Heart left ventricle (tissue), 13 donors: ENCODE results near the gene PRSS50.

Experiments
- POLR2A ChIP-seq, 2 donors: fragments of 450-650 bp; IDR thresholded peaks; one replicate each; pipeline ENCODE4 v1.6.1; 2017; ENCODE audit warnings: antibody characterized with exemption in 2 of 2, mild to moderate bottlenecking in 2 of 2, moderate library complexity in 2 of 2
- TF ChIP-seq, protein P1 (sequence below), 12 donors: fragments of 200-600 bp; sonication (generic) in 4 of 12; IDR thresholded peaks; one replicate each; pipeline versions ENCODE4 v1.5.0 to v1.8.0; 2018 to 2022; ENCODE audit warnings: antibody characterized with exemption in 12 of 12, mild to moderate bottlenecking in 5 of 12
- donor health status: ischemic (EF 13 %, LVEDD 7.1; RV severe dilation, severe dysfunction).
- donor health status: DM: no; HTN: yes; CAD: no.
- donor health status: DM: no; HTN: no; CAD: no.
- donor health status: ischemic (EF 25% LVEDD 6.9; RV normal size, moderate dysfunction).
- donor health status: ischemic (EF 25% LVEDD 5.7; RV mildly dilated, moderate dysfunction).
- donor health status: ischemic (EF 35%, LVEDD 5.7; RV mildly dilated, moderate dysfunction).
- donor health status: nonischemic (EF 11% LVEDD 7.7; RV severe dilation, severe dysfunction).
- donor health status: DM: yes; HTN: yes; CAD: no.
- donor health status: PGD.
- donor health status: ischemic (EF 29% LVEDD 5.4; RV normal size, mild dysfunction).
- donor health status: nonischemic (EF 23%, LVEDD 6.1; RV moderate dilation, normal function).

DNA sequence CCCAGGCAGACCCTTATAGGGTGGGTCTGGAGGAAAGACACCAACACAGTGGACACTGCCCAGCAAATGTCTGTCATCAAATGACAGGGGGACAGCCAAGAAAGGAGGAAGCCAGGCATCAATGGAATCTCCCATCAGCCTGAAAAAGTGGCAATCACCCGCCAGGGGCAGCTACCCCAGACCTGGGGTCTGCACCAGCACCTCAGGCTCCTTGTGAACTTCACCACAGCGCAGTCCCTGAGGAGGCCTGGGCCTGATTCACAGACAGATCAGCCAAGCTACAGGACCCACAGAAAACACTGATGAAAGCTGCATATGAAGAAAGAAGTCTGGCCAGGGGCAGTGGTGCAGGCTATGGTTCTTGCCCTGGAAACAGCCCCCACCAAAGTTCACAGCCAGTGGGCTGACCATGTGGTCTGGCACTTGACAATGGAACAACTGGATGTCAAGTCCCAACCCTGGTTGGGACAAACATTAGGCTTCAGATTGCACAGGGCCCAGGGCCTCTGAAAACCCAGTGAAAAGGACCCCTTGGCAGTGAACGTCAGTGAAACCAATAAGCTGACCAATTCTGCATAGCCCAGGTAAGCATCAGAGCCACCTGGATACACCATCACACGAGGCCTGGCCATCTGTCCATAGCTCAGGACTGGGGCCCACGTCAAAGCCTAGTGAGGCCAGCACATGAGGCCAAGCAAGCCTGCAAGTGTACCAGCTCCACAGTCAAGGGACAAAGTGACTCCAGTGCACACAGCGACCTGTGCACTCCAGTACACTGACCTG, 53.3 kb downstream of the PRSS50 start:
- TF ChIP-seq, protein P1, sequence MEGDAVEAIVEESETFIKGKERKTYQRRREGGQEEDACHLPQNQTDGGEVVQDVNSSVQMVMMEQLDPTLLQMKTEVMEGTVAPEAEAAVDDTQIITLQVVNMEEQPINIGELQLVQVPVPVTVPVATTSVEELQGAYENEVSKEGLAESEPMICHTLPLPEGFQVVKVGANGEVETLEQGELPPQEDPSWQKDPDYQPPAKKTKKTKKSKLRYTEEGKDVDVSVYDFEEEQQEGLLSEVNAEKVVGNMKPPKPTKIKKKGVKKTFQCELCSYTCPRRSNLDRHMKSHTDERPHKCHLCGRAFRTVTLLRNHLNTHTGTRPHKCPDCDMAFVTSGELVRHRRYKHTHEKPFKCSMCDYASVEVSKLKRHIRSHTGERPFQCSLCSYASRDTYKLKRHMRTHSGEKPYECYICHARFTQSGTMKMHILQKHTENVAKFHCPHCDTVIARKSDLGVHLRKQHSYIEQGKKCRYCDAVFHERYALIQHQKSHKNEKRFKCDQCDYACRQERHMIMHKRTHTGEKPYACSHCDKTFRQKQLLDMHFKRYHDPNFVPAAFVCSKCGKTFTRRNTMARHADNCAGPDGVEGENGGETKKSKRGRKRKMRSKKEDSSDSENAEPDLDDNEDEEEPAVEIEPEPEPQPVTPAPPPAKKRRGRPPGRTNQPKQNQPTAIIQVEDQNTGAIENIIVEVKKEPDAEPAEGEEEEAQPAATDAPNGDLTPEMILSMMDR (IDR thresholded peaks at IDR 0.05) = no peak
- TF ChIP-seq POLR2A (IDR thresholded peaks at IDR 0.05) = no peak
